GM23338 (cell line): ENCODE measurements around the gene IL1F10. TPM values are rescaled to one million over a fixed set of nuclear protein-coding genes. Genes with fewer than 3 reads are reported as not detected.

ENCODE experiments used
- EZH2phosphoT487 ChIP-seq: fragments of 200-600 bp; sonication (generic); IDR thresholded peaks from one replicate; pipeline ENCODE4 v1.8.1; 2018; ENCODE audit warnings: antibody characterized with exemption; ENCODE audit not compliant: unreplicated experiment
- JUNB ChIP-seq: IDR thresholded peaks from one replicate; pipeline ENCODE4 v1.6.1; 2016; ENCODE audit warnings: antibody characterized with exemption; ENCODE audit not compliant: unreplicated experiment
- STAT1 ChIP-seq: IDR thresholded peaks from one replicate; pipeline ENCODE4 v1.6.1; 2016; ENCODE audit warnings: antibody characterized with exemption; ENCODE audit not compliant: unreplicated experiment
- ZNF114 ChIP-seq: fragments of 250-450 bp; sonication (Bioruptor Pico); IDR thresholded peaks from 2 replicates; pipeline ENCODE4 v1.5.0; 2020; ENCODE audit warnings: mild to moderate bottlenecking, moderate library complexity
- polyA plus RNA-seq: library from polyadenylated mRNA; unstranded; fragments of >200 nt; fragmentation: Nextera tagmentation; extraction: Ambion mirVana; gene quantifications from 2 replicates; pipeline ENCODE4 v1.2.1, GENCODE V29; 2016
- total RNA-seq: library from RNA; depleted of rRNA; stranded (reverse); fragments of >200 nt; shearing (Covaris generic); gene quantifications from 2 replicates; pipeline ENCODE4 v1.2.3, GENCODE V29; 2014
- TF ChIP-seq, protein P1 (sequence below): fragments of 250-450 bp; sonication (Bioruptor Pico); IDR thresholded peaks from 2 replicates; pipeline ENCODE4 v1.5.0; 2020; ENCODE audit warnings: mild to moderate bottlenecking, moderate library complexity
- TF ChIP-seq, protein P2 (sequence below): IDR thresholded peaks from 2 replicates; pipeline ENCODE4 v1.6.1; 2016; ENCODE audit warnings: antibody characterized with exemption
- TF ChIP-seq, protein P3 (sequence below): IDR thresholded peaks from one replicate; pipeline ENCODE4 v1.6.1; 2018; ENCODE audit warnings: antibody characterized with exemption; ENCODE audit not compliant: unreplicated experiment

The IL1F10 gene
- total and polyA plus RNA-seq, 2 experiments from 2014 or later, result not detected

DNA sequence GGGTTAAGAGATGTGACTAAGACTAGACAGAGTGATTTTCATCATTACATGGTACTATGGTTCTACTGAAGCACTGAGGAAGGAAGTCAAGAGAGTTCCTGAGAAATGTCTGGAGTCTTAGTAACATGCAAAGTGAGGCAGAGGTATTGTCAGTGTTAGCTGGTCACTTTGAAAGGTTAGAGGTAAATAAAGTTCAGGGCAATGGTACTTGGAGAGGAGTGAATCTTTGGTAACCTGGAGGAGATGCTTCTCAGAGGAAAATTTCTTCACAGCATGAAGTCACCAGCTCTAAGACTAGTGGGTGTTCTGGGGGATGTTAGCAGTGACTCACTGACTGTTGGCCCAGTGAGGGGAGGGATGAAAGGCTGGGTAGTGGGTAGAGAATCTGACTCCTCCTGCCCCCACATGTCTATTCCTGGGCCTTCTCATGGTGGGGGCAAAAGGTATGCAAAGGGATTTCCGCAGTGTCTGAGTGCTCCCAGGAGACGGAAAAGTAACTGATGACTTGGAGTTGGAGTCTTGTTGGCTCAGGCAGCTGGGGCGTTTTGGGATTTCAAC is 36.4 kb downstream of the IL1F10 start (continued):
- TF ChIP-seq, protein P1, sequence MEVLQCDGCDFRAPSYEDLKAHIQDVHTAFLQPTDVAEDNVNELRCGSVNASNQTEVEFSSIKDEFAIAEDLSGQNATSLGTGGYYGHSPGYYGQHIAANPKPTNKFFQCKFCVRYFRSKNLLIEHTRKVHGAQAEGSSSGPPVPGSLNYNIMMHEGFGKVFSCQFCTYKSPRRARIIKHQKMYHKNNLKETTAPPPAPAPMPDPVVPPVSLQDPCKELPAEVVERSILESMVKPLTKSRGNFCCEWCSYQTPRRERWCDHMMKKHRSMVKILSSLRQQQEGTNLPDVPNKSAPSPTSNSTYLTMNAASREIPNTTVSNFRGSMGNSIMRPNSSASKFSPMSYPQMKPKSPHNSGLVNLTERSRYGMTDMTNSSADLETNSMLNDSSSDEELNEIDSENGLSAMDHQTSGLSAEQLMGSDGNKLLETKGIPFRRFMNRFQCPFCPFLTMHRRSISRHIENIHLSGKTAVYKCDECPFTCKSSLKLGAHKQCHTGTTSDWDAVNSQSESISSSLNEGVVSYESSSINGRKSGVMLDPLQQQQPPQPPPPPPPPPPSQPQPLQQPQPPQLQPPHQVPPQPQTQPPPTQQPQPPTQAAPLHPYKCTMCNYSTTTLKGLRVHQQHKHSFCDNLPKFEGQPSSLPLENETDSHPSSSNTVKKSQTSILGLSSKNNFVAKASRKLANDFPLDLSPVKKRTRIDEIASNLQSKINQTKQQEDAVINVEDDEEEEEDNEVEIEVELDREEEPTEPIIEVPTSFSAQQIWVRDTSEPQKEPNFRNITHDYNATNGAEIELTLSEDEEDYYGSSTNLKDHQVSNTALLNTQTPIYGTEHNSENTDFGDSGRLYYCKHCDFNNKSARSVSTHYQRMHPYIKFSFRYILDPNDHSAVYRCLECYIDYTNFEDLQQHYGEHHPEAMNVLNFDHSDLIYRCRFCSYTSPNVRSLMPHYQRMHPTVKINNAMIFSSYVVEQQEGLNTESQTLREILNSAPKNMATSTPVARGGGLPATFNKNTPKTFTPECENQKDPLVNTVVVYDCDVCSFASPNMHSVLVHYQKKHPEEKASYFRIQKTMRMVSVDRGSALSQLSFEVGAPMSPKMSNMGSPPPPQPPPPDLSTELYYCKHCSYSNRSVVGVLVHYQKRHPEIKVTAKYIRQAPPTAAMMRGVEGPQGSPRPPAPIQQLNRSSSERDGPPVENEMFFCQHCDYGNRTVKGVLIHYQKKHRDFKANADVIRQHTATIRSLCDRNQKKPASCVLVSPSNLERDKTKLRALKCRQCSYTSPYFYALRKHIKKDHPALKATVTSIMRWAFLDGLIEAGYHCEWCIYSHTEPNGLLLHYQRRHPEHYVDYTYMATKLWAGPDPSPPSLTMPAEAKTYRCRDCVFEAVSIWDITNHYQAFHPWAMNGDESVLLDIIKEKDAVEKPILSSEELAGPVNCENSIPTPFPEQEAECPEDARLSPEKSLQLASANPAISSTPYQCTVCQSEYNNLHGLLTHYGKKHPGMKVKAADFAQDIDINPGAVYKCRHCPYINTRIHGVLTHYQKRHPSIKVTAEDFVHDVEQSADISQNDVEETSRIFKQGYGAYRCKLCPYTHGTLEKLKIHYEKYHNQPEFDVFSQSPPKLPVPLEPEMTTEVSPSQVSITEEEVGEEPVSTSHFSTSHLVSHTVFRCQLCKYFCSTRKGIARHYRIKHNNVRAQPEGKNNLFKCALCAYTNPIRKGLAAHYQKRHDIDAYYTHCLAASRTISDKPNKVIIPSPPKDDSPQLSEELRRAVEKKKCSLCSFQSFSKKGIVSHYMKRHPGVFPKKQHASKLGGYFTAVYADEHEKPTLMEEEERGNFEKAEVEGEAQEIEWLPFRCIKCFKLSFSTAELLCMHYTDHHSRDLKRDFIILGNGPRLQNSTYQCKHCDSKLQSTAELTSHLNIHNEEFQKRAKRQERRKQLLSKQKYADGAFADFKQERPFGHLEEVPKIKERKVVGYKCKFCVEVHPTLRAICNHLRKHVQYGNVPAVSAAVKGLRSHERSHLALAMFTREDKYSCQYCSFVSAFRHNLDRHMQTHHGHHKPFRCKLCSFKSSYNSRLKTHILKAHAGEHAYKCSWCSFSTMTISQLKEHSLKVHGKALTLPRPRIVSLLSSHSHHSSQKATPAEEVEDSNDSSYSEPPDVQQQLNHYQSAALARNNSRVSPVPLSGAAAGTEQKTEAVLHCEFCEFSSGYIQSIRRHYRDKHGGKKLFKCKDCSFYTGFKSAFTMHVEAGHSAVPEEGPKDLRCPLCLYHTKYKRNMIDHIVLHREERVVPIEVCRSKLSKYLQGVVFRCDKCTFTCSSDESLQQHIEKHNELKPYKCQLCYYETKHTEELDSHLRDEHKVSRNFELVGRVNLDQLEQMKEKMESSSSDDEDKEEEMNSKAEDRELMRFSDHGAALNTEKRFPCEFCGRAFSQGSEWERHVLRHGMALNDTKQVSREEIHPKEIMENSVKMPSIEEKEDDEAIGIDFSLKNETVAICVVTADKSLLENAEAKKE, result no peak
- TF ChIP-seq, protein P2, sequence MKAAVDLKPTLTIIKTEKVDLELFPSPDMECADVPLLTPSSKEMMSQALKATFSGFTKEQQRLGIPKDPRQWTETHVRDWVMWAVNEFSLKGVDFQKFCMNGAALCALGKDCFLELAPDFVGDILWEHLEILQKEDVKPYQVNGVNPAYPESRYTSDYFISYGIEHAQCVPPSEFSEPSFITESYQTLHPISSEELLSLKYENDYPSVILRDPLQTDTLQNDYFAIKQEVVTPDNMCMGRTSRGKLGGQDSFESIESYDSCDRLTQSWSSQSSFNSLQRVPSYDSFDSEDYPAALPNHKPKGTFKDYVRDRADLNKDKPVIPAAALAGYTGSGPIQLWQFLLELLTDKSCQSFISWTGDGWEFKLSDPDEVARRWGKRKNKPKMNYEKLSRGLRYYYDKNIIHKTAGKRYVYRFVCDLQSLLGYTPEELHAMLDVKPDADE, result no peak
- TF ChIP-seq, protein P3, sequence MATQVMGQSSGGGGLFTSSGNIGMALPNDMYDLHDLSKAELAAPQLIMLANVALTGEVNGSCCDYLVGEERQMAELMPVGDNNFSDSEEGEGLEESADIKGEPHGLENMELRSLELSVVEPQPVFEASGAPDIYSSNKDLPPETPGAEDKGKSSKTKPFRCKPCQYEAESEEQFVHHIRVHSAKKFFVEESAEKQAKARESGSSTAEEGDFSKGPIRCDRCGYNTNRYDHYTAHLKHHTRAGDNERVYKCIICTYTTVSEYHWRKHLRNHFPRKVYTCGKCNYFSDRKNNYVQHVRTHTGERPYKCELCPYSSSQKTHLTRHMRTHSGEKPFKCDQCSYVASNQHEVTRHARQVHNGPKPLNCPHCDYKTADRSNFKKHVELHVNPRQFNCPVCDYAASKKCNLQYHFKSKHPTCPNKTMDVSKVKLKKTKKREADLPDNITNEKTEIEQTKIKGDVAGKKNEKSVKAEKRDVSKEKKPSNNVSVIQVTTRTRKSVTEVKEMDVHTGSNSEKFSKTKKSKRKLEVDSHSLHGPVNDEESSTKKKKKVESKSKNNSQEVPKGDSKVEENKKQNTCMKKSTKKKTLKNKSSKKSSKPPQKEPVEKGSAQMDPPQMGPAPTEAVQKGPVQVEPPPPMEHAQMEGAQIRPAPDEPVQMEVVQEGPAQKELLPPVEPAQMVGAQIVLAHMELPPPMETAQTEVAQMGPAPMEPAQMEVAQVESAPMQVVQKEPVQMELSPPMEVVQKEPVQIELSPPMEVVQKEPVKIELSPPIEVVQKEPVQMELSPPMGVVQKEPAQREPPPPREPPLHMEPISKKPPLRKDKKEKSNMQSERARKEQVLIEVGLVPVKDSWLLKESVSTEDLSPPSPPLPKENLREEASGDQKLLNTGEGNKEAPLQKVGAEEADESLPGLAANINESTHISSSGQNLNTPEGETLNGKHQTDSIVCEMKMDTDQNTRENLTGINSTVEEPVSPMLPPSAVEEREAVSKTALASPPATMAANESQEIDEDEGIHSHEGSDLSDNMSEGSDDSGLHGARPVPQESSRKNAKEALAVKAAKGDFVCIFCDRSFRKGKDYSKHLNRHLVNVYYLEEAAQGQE, result no peak
- no peak for TF ChIP-seq JUNB
- no peak for TF ChIP-seq EZH2phosphoT487
- TF ChIP-seq STAT1, result no peak
- TF ChIP-seq ZNF114 (CRISPR knock-in tag), result no peak
